SJCRH30 (cell line): ENCODE measurements around the gene NEIL3. TPM values are rescaled to one million over a fixed set of nuclear protein-coding genes. Genes with fewer than 3 reads are reported as not detected.

ENCODE experiments used
- DNase-seq, 2 experiments: peaks; one replicate each; pipeline ENCODE4 v3.0.0-alpha.2; 2015 to 2020
- H3K27ac ChIP-seq: fragments of 250-450 bp; sonication (Bioruptor Pico); 2 replicates; pipeline ENCODE4 v1.5.1; 2020; ENCODE audit warnings: mild to moderate bottlenecking, moderate library complexity
- H3K27me3 ChIP-seq: fragments of 250-450 bp; sonication (Bioruptor Pico); 2 replicates; pipeline ENCODE4 v1.5.1; 2020; ENCODE audit warnings: mild to moderate bottlenecking, moderate library complexity
- H3K36me3 ChIP-seq: fragments of 250-450 bp; sonication (Bioruptor Pico); 2 replicates; pipeline ENCODE4 v1.5.1; 2020; ENCODE audit warnings: mild to moderate bottlenecking, moderate library complexity
- H3K4me1 ChIP-seq: fragments of 250-450 bp; sonication (Bioruptor Pico); 2 replicates; pipeline ENCODE4 v1.5.1; 2020; ENCODE audit warnings: mild to moderate bottlenecking, moderate library complexity
- H3K4me3 ChIP-seq: fragments of 250-450 bp; sonication (Bioruptor Pico); 2 replicates; pipeline ENCODE4 v1.5.1; 2020; ENCODE audit warnings: mild to moderate bottlenecking, moderate library complexity
- H3K9me3 ChIP-seq: fragments of 250-450 bp; sonication (Bioruptor Pico); replicated peaks from 2 replicates; pipeline ENCODE4 v1.5.1; 2020; ENCODE audit warnings: mild to moderate bottlenecking, moderate library complexity
- total RNA-seq: library from RNA; depleted of rRNA; stranded (reverse); fragments of >200 nt; shearing (Covaris generic); gene quantifications from 2 replicates; pipeline ENCODE4 v1.2.3, GENCODE V29; 2014

The NEIL3 gene
- total RNA-seq, 1 experiment from 2014 or later: 15.7 TPM

DNA sequence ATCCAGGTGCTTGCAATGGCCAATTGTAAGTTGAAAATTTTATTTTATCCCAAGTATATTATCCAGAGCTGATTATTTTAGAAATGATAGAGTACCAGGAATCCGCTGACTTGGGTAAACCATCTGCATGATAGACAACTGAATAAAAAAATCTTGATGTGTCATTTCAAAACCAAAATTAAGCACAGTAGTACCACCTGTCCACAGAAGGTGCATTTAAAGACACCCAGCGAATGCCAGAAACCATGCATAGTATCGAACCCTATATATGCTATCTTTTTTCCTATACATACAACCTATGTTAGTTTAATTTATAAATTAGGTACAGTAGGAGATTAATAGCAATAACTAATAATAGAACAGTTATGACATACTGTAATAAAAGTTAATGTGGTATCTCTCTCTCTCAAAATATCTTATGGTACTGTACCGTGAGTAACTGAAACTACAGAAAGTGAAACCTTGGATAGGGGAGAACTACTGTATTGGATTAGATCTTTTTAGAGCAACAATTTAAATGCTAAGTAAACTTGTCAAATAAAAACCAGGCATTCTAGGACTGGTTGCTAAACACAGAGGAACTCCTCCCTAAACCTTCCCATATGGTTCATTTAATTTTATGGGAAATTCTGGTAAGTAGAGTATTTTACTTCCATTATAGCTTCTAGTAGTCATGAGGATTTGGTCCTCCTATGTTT, 6.2 kb downstream of the NEIL3 start:
- Histone ChIP-seq H3K27me3 (no peaks in the 10 kb centered on the region), H3K4me3 (no peak overlapping the region), H3K27ac (no peak overlapping the region)

DNA sequence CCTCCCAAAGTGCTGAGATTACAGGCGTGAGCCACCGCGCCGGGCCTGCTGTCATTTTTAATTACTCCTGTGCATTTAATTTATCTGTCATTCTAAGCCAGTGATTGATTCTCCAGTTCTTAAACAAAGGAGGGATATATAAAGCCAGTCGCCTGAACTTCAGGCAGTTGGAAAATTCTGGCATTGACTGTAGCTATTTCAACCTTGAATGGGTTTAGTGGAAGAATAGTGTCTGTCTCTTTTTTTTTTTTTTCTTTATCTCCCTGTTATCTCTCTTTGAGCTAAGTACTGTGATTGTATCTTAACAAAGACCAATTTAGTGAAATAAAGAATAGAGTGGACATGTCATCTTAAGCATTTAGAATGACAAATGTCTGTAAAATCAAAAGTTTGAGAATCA, 11.0 kb downstream of the NEIL3 start:
- Histone ChIP-seq H3K36me3 (peaks cover 6% of the 10 kb centered on the region; the same call in 1 of the 2 replicates), H3K27me3 (no peaks in the 10 kb centered on the region), H3K4me3 (no peak overlapping the region), H3K9me3 (no peaks in the 10 kb centered on the region), H3K4me1 (no peaks in the 10 kb centered on the region), H3K27ac (no peak overlapping the region)
- DNase-seq: no peak

More for the DNA sequence above, 6.2 kb downstream of the NEIL3 start:
- H3K4me1 ChIP-seq: no peaks in the 10 kb centered on the region; the same call in 1 of the 2 replicates
- no peaks in the 10 kb centered on the region for H3K9me3 ChIP-seq
- H3K36me3 ChIP-seq: 0 out of 2 replicates have a peak, but pooled peaks cover 3% of the 10 kb centered on the region
- DNase-seq: no peak

DNA sequence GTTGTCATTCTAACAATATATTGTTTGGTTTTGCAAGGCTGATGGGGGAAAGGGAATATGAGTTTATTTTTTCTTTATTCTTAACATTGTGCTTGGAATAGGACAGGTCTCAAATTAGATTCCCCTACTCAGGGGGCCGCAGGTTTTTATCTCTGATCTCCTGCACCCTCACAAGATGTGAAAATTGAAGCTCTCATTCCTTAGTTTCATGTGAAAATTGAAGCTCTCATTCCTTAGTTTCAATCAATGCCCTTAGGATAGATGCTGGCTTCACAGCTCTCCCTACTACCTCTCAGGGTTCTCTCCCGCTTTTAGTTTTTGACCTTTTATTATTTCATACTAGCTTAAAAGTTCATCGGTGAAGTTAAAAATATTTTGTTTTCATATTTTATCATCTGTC, 12.0 kb downstream of the NEIL3 start:
- H3K36me3 ChIP-seq: peaks cover 6% of the 10 kb centered on the region
- no peaks in the 10 kb centered on the region for H3K9me3 ChIP-seq
- DNase-seq: no peak
- no peaks in the 10 kb centered on the region for H3K27me3 ChIP-seq
- no peaks in the 10 kb centered on the region for H3K4me1 ChIP-seq
- H3K27ac ChIP-seq: no peak overlapping the region
- no peak overlapping the region for H3K4me3 ChIP-seq

DNA sequence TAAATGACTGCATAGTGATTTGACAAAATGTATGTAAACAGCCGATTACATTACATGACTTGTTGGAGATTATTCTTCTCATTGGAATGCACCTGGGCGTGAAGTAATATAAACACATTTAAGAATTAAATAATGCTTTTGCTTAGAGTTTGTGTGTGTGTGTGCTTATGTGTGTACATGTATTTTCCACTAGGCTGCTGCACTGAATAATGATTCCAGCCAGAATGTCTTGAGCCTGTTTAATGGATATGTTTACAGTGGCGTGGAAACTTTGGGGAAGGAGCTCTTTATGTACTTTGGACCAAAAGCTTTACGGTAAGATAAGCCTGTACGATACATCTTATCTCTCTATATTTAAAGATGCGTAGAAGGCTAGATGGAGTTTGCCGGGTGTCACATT, 12.6 kb downstream of the NEIL3 start:
- Histone ChIP-seq H3K36me3 (peaks cover 6% of the 10 kb centered on the region), H3K27me3 (no peaks in the 10 kb centered on the region), H3K4me1 (no peaks in the 10 kb centered on the region), H3K4me3 (no peak overlapping the region), H3K9me3 (no peaks in the 10 kb centered on the region), H3K27ac (no peak overlapping the region)
- no peak for DNase-seq

DNA sequence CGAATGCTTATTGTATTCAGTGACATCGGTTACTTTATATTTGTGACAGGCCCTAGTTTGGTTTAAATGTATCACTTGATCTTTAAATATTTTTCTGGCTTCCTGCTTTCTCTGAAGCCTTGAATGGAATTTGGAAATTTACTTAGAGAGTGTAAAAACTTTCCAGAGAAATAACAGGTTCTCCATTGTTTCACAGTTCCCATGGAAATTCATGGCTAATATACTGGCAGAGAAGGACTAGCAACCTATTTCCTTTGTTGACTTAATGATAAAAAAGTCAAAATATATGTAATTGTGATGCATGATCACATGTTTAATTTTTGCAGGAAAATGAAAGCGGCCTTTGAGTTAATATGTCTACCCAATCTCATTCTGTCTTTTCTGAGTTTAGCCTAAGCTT, 13.2 kb downstream of the NEIL3 start:
- no peak for DNase-seq
- H3K36me3 ChIP-seq: peaks cover 6% of the 10 kb centered on the region
- no peaks in the 10 kb centered on the region for H3K9me3 ChIP-seq
- H3K27ac ChIP-seq: no peak overlapping the region
- no peak overlapping the region for H3K4me3 ChIP-seq
- no peaks in the 10 kb centered on the region for H3K27me3 ChIP-seq
- no peaks in the 10 kb centered on the region for H3K4me1 ChIP-seq

DNA sequence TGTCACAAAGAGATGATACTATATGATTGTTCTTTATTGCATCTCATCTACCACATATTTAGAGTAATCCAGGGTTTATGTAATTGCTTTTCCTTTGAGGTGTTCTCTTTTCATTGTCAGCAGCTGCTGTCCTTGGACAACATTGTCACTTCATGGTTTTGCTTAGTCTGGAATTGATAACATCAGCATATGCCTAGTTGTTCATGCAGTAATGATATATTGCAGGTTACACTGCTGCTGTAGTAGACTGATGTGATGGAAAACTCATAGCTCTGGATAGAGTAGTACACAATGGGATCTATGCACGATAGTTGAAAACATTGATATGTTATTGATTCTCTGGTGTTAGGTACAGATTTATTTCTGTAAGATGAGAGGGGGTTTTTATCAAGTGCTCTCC, 13.7 kb downstream of the NEIL3 start:
- Histone ChIP-seq H3K9me3 (no peaks in the 10 kb centered on the region), H3K4me3 (no peak overlapping the region), H3K27me3 (no peaks in the 10 kb centered on the region), H3K4me1 (no peaks in the 10 kb centered on the region), H3K36me3 (peaks cover 10% of the 10 kb centered on the region), H3K27ac (no peak overlapping the region)
- no peak for DNase-seq

DNA sequence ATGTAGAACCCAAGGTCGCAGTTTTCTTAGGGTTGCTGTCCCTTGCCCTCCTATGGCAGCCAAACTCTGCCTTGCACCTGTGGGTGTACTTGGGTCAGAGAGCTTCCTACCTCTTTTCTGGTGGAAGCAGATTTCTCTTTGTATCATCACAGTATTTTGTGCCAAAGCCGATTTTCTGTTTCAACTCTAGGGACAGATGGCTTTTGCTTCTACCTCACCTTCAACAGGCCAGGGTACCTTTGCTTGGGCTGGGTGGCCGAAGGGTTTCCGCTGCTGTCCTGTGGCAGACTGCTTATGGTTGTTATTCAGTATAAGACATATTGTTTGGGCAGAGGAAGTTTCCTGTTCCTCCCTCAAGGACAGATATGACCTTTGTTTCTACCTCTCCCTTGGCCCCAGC, 22.4 kb downstream of the NEIL3 start:
- H3K9me3 ChIP-seq: no peaks in the 10 kb centered on the region
- H3K36me3 ChIP-seq: peaks cover 4% of the 10 kb centered on the region
- H3K27me3 ChIP-seq: no peaks in the 10 kb centered on the region
- no peak overlapping the region for H3K27ac ChIP-seq
- DNase-seq: no peak
- H3K4me3 ChIP-seq: no peak overlapping the region
- no peaks in the 10 kb centered on the region for H3K4me1 ChIP-seq

DNA sequence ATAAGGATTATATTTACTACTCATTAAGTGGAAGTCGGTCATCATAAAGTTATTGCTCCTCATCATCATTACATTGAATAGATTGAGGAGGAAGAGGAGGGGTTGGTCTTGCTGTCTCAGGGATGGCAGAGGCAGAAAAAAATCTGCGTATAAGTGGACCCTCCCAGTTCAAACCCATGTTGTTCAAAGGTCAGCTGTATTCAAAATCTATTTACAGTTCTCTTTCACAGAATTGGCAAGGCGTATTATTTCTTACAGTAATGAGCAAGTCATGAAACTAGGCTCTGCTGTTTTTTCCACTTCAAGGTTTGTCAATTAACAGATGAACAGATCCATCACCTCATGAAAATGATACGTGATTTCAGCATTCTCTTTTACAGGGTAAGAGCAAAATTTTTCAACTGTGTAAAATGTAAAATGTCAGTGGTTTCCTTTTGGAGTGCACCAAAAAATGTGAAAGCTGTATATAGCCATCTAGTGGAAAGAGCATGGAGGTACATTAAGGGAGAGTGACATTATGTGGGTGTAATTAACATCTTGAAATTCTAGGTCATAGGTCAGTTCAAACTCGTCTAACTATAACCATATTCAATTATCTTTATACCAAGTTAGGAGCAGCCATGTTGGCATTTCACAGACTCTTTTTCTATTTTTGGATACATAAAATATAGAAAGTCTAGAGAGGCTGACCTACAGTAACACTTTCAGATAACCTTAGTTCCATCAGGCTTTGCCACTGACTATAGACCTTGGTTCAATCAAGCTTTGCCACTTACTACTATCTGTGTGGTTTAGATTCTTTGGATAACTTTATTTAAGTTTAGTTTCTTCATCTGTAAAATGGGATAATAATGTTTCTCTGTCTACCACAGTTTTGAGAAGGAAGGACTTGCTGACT, 30.1 kb downstream of the NEIL3 start:
- H3K4me1 ChIP-seq: no peaks in the 10 kb centered on the region
- no peaks in the 10 kb centered on the region; the same call in 1 of the 2 replicates for H3K36me3 ChIP-seq
- H3K27me3 ChIP-seq: no peaks in the 10 kb centered on the region
- no peak overlapping the region for H3K27ac ChIP-seq
- no peak overlapping the region for H3K4me3 ChIP-seq
- DNase-seq: peak in 1 of 2 experiments; percentile 5
- H3K9me3 ChIP-seq: no peaks in the 10 kb centered on the region

DNA sequence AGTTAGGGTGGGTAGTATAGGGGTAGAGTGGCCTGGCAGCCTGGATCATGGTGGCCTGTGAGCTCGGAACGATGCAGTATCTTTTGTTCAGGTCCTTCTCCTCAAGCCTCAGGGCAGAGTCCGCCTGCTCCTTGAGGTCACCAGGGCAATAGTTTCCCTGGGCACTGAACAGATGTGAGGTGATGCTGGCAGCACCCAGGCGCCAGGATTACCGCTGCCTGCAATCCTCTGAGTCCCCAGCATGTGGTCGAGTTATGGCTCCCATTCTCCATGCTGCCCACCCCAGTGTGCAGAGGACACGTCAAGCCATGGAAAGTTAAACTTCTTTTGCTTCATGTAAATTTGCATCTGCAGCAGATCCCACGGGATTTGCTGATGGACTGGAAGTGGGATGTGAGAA, 38.7 kb downstream of the NEIL3 start:
- Histone ChIP-seq H3K27me3 (no peaks in the 10 kb centered on the region), H3K4me3 (no peak overlapping the region), H3K36me3 (no peaks in the 10 kb centered on the region; the same call in 1 of the 2 replicates), H3K4me1 (no peaks in the 10 kb centered on the region), H3K9me3 (no peaks in the 10 kb centered on the region), H3K27ac (no peak overlapping the region)
- no peak for DNase-seq

DNA sequence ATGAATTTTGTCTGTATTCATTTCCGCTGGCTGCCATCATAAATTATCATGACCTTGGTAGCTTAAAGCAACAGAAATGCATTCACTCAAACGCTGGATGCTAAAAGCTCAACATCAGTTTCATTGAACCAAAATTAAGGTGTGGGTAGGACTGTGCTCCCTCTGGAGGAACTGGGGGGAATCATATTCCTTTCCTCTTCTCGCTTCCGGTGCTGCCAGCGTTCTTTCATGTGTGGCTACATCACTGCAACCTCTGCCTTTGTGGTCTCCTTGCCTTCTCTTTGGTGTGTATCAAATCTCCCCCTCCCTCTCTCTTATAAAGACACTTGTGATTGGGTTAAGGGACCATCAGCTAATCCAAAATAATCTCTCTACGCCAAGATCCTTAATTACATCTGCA, 39.5 kb downstream of the NEIL3 start:
- no peak overlapping the region for H3K4me3 ChIP-seq
- DNase-seq: no peak
- no peaks in the 10 kb centered on the region for H3K27me3 ChIP-seq
- H3K27ac ChIP-seq: no peak overlapping the region
- H3K4me1 ChIP-seq: no peaks in the 10 kb centered on the region
- no peaks in the 10 kb centered on the region for H3K9me3 ChIP-seq
- H3K36me3 ChIP-seq: no peaks in the 10 kb centered on the region; the same call in 1 of the 2 replicates

DNA sequence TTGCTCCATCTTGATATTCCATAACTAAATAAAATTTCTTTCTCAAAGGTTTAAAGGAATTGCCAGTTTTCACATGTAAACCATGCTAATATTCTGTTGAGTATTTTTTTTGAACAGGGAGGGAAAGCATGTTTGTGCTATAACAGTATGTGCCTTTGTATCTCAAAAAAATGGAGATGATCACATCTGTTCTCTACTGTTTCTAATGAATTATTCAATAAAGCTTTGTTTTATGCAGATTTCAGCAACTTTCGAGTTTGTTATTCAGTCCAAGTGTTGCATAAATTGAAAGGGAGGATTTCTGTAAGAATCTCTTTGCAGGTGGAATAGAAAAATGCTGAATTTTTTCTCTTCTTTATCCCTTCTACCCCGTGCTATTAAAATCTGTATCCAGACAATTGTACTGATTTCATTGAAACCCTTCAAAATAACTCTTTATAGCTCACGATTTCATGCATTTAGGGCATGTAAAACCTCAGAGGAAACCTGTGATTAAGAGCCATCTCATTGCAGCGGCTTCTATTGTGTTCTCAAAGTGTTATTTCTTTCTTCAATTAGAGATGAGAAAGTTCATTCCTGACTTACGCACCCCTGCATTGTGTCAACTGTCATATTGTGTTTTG, 42.1 kb downstream of the NEIL3 start:
- no peak overlapping the region for H3K27ac ChIP-seq
- no peaks in the 10 kb centered on the region; the same call in 1 of the 2 replicates for H3K36me3 ChIP-seq
- no peak overlapping the region for H3K4me3 ChIP-seq
- no peaks in the 10 kb centered on the region for H3K9me3 ChIP-seq
- no peak for DNase-seq
- no peaks in the 10 kb centered on the region for H3K4me1 ChIP-seq
- no peaks in the 10 kb centered on the region for H3K27me3 ChIP-seq

DNA sequence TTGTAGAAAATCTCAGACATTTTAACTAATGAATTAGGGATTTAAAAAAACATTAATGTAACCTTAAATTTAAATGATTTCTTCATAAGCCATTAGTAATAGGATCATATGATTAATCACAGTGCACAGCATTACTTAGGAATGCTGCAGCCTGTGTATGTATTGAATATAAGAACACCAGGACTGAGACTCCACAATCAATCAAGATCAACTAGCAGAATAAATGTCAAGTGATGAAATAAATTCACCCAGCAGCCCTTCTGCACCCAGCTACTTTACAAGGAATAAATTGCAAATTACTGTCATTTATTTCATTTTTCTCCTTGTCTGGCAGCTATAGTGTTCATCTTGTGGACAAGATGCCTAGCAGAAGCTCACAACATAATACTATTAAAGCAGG, 46.5 kb downstream of the NEIL3 start:
- Histone ChIP-seq H3K36me3 (no peaks in the 10 kb centered on the region; the same call in 1 of the 2 replicates), H3K27me3 (no peaks in the 10 kb centered on the region), H3K9me3 (no peaks in the 10 kb centered on the region), H3K4me3 (no peak overlapping the region), H3K27ac (no peak overlapping the region), H3K4me1 (no peaks in the 10 kb centered on the region)
- DNase-seq: no peak

DNA sequence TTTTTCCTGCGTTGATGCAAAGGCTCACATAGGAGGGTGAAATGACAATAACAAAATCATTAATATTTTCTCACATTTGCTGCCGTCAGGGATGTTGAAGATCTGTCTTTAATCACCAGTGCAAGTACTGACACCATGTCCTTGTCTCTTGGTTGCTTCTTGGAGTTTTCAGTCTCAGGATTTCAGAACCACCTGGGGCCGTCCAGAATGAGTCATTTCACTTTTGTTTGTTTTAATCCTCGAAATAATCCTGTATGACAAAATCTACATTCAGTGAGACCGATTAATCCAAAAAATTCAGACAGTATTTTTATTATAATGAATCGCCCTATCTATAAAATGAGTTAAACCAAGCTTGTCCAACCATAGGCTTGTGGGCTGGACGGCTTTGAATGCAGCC, 47.2 kb downstream of the NEIL3 start:
- H3K9me3 ChIP-seq: no peaks in the 10 kb centered on the region
- DNase-seq: no peak
- no peak overlapping the region for H3K27ac ChIP-seq
- no peak overlapping the region for H3K4me3 ChIP-seq
- no peaks in the 10 kb centered on the region; the same call in 1 of the 2 replicates for H3K36me3 ChIP-seq
- H3K27me3 ChIP-seq: no peaks in the 10 kb centered on the region
- H3K4me1 ChIP-seq: no peaks in the 10 kb centered on the region

DNA sequence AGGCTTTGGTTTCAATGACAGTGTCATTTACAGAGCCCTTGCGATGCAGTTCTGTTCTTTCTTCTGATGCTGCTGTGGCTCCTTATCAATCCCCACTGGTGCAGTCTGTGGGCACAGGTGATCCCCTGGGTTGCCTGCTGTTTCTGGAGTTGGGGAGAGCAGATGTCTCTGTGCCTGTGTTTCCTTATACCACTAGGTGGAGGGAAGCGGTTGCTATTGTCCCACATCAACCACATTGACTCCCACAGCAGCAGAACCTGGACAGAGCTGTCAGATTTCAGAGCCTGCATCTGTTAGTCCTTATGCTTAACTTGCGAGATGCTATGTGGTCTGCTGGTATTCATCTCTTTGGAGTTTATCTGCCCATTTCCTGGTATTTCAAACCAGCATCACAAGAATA, 57.7 kb downstream of the NEIL3 start:
- no peaks in the 10 kb centered on the region for H3K9me3 ChIP-seq

DNA sequence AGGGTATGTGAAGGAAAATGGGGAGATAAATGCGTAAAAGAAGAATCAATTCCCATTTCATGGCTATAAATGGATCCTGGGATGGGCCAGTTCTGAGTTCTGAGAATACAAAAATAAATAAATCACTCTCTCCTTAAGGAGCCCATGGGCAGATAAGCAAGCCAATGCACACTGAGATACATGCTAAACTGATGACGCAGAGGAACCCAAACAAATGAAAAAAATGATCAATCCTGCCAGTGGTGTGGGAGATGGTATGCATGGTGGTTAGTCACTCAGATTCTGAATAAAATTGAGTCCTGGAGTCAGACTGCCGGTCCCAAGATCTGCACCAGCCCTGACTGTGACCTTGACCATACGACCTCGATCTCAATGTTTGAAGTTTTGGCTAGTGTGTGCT, 59.7 kb downstream of the NEIL3 start:
- Histone ChIP-seq H3K27me3 (no peaks in the 10 kb centered on the region), H3K36me3 (no peaks in the 10 kb centered on the region), H3K4me3 (no peak overlapping the region), H3K9me3 (no peaks in the 10 kb centered on the region), H3K4me1 (no peaks in the 10 kb centered on the region), H3K27ac (no peak overlapping the region)
- no peak for DNase-seq

More for the DNA sequence above, 57.7 kb downstream of the NEIL3 start:
- no peak for DNase-seq
- no peak overlapping the region for H3K27ac ChIP-seq
- no peaks in the 10 kb centered on the region for H3K4me1 ChIP-seq
- no peaks in the 10 kb centered on the region for H3K36me3 ChIP-seq
- H3K4me3 ChIP-seq: no peak overlapping the region
- H3K27me3 ChIP-seq: no peaks in the 10 kb centered on the region
